Spleen (tissue), 11 donors: Measurements from ENCODE around the gene VRK1. TPM values are rescaled to one million over a fixed set of nuclear protein-coding genes. Genes with fewer than 3 reads are reported as not detected.

Experiments
- DNase-seq: peaks from one replicate; pipeline ENCODE4 v3.0.0-alpha.2; 2020
- H3K27ac ChIP-seq, 8 donors: fragments of 200-600 bp; sonication (generic) in 7 of 8; 1 replicate in 4 of 8; 2 replicates in 4 of 8; pipeline versions ENCODE4 v1.5.0 to v1.8.0; 2016 to 2021; ENCODE audit warnings: inconsistent platforms in 4 of 8, mild to moderate bottlenecking in 4 of 8, moderate library complexity in 1 of 8
- H3K27me3 ChIP-seq, 7 donors: fragments of 200-600 bp; sonication (generic) in 6 of 7; replicated peaks in 1 of 7; 1 replicate in 4 of 7; 2 replicates in 3 of 7; pipeline versions ENCODE4 v1.5.0 to v1.8.0; 2016 to 2021; ENCODE audit warnings: inconsistent platforms in 3 of 7, mild to moderate bottlenecking in 1 of 7
- H3K36me3 ChIP-seq, 6 donors: fragments of 200-600 bp; sonication (generic) in 5 of 6; 1 replicate in 4 of 6; 2 replicates in 2 of 6; pipeline versions ENCODE4 v1.5.0 to v1.8.0; 2016 to 2021; ENCODE audit warnings: inconsistent platforms in 2 of 6
- H3K4me1 ChIP-seq, 6 donors: fragments of 200-600 bp; sonication (generic) in 5 of 6; 1 replicate in 3 of 6; 2 replicates in 3 of 6; pipeline versions ENCODE4 v1.5.0 to v1.8.0; 2016 to 2021; ENCODE audit warnings: inconsistent platforms in 3 of 6
- H3K4me3 ChIP-seq, 8 donors: fragments of 200-600 bp; sonication (generic) in 7 of 8; 1 replicate in 4 of 8; 2 replicates in 4 of 8; pipeline versions ENCODE4 v1.5.0 to v1.8.0; 2016 to 2021; ENCODE audit warnings: inconsistent platforms in 4 of 8, mild to moderate bottlenecking in 4 of 8, moderate library complexity in 2 of 8
- H3K9me3 ChIP-seq, 8 donors: fragments of 200-600 bp; sonication (generic) in 7 of 8; 1 replicate in 4 of 8; 2 replicates in 4 of 8; pipeline versions ENCODE4 v1.5.0 to v1.8.0; 2016 to 2021; ENCODE audit warnings: inconsistent platforms in 4 of 8
- CTCF ChIP-seq, 11 experiments: fragments of 200-600 bp in 7 of 11; fragments of 450-650 bp in 4 of 11; sonication (generic) in 4 of 11; IDR thresholded peaks in 8 of 11; conservative IDR thresholded peaks in 3 of 11; 1 replicate in 7 of 11; 2 replicates in 4 of 11; pipeline versions ENCODE4 v1.4.0 to v1.8.0; 2016 to 2021; ENCODE audit warnings: antibody characterized with exemption in 11 of 11, inconsistent platforms in 4 of 11, mild to moderate bottlenecking in 1 of 11
- POLR2A ChIP-seq, 3 donors: fragments of 450-650 bp; IDR thresholded peaks; one replicate each; pipeline ENCODE4 v1.5.1; 2017; ENCODE audit warnings: antibody characterized with exemption in 3 of 3, mild to moderate bottlenecking in 1 of 3
- POLR2AphosphoS5 ChIP-seq, 3 donors: sonication (generic); formaldehyde crosslinking; IDR thresholded peaks; one replicate each; pipeline ENCODE4 v1.5.1; 2017; ENCODE audit warnings: antibody characterized with exemption in 3 of 3
- whole genome bisulfite sequencing, 5 donors: extraction: QIAGEN DNeasy Blood & Tissue Kit in 3 of 5; methylation state at CpG; one replicate each; pipeline versions ENCODE4 v1.1.5 to v1.1.7; 2013 to 2018; 5-methylcytosine and 5-hydroxymethylcytosine counted together
- intact Hi-C: fragments of 100-400 bp; cut with DNase I; formaldehyde crosslinking; loops from one replicate; pipeline ENCODE4 v1.15.0; 2023; ENCODE audit warnings: low total_unique reads
- polyA plus RNA-seq, 3 donors: library from polyadenylated mRNA; stranded (reverse); fragments of 200-250 nt; gene quantifications; one replicate each; pipeline ENCODE4 v1.2.1, GENCODE V29; 2013
- total RNA-seq, 7 donors: library from RNA; depleted of rRNA in 3 of 7; stranded (reverse); fragments of >200 nt in 3 of 7; fragmentation: NEBNext Ultra II Directional in 4 of 7; extraction: Animal tissue kit (Norgen Biotek cat#: 25700) in 4 of 7; gene quantifications; one replicate each; pipeline versions ENCODE4 v1.1.0 to v1.2.1, GENCODE V29; 2016 to 2021
- donor health status: healthy with polysubstance abuse.
- donor health status: DM: no; HTN: no; CAD: no; lungs with moderate emphysema.
- donor health status: DM: no; HTN: no; CAD: no.
- donor health status: Bipolar disorder and iron deficiency.
- donor health status: healthy.
- donor health status: DM: no; HTN: no; CAD: no.
- donor health status: DM: yes; HTN: yes; CAD: no.

The VRK1 gene
- total and polyA plus RNA-seq, 10 donors, result 16.1 to 48.5 (median 29.4) TPM

- no peak for DNase-seq
- intact Hi-C loops, result no loop called here
- no peaks in the 10 kb centered on the region for H3K36me3 ChIP-seq
- peak overlapping the region in 6 of 8 donors; percentile 24 to 81 (median 46) for H3K27ac ChIP-seq
- H3K4me1 ChIP-seq, result peaks cover 0 to 25% (median 2%) of the 10 kb centered on the region in 6 donors
- TF ChIP-seq POLR2AphosphoS5 (IDR thresholded peaks at IDR 0.05), result no peak
- no peak for TF ChIP-seq POLR2A (IDR thresholded peaks at IDR 0.05)
- TF ChIP-seq CTCF (IDR thresholded peaks at IDR 0.05 in 8 of 11, conservative IDR thresholded peaks at IDR 0.05 in 3 of 11), result no peak
- H3K27me3 ChIP-seq, result no peaks in the 10 kb centered on the region
- no peak overlapping the region for H3K4me3 ChIP-seq
- peaks cover 0 to 27% (median 17%) of the 10 kb centered on the region in 8 donors for H3K9me3 ChIP-seq
- WGBS, 5 donors, result 88 to 93% (median 90%) methylated on average over 1 of the region's 1 CpG
Measured at GRCh38 chr14:96906434-96906833, 109.3 kb downstream of the VRK1 start.

- peak overlapping the region in 1 of 8 donors; percentile 62 for H3K27ac ChIP-seq
- TF ChIP-seq POLR2A (IDR thresholded peaks at IDR 0.05), result no peak
- TF ChIP-seq POLR2AphosphoS5 (IDR thresholded peaks at IDR 0.05), result no peak
- TF ChIP-seq CTCF (IDR thresholded peaks at IDR 0.05 in 8 of 11, conservative IDR thresholded peaks at IDR 0.05 in 3 of 11), result no peak
- H3K27me3 ChIP-seq, result no peaks in the 10 kb centered on the region
- peaks cover 0 to 44% (median 19%) of the 10 kb centered on the region in 8 donors for H3K9me3 ChIP-seq
- no peak overlapping the region for H3K4me3 ChIP-seq
- intact Hi-C loops, result no loop called here
- 61 to 93% (median 87%) methylated on average over 1 of the region's 1 CpG for WGBS, 5 donors
- peaks cover 0 to 30% (median 9%) of the 10 kb centered on the region in 6 donors for H3K4me1 ChIP-seq
- DNase-seq, result no peak
- no peaks in the 10 kb centered on the region for H3K36me3 ChIP-seq
Measured at GRCh38 chr14:96909841-96910364, 112.7 kb downstream of the VRK1 start.

GRCh38 chr14:96911499-96912149 is 114.4 kb downstream of the VRK1 start:
- DNase-seq, result no peak
- peaks cover 0 to 16% (median 8%) of the 10 kb centered on the region in 6 donors for H3K4me1 ChIP-seq
- no peaks in the 10 kb centered on the region for H3K36me3 ChIP-seq
- WGBS, 5 donors, result 18 to 33% (median 28%) methylated on average over 6 of the region's 6 CpGs
- H3K27ac ChIP-seq, result peak overlapping the region in 7 of 8 donors; percentile 43 to 76 (median 60)
- peak in 2 of 3 donors; percentile 24 to 75 for TF ChIP-seq POLR2AphosphoS5 (IDR thresholded peaks at IDR 0.05)
- no peak for TF ChIP-seq POLR2A (IDR thresholded peaks at IDR 0.05)
- no peak for TF ChIP-seq CTCF (IDR thresholded peaks at IDR 0.05 in 8 of 11, conservative IDR thresholded peaks at IDR 0.05 in 3 of 11)
- intact Hi-C loops, result no loop called here
- no peaks in the 10 kb centered on the region for H3K27me3 ChIP-seq
- peaks cover 0 to 56% (median 23%) of the 10 kb centered on the region in 8 donors for H3K9me3 ChIP-seq
- H3K4me3 ChIP-seq, result no peak overlapping the region

- 70 to 84% (median 79%) methylated on average over 5 of the region's 5 CpGs for WGBS, 5 donors
- Histone ChIP-seq H3K27ac (peak overlapping the region in 2 of 8 donors; percentile 21 to 29), H3K4me3 (no peak overlapping the region), H3K4me1 (peaks cover 0 to 16% (median 8%) of the 10 kb centered on the region in 6 donors), H3K36me3 (no peaks in the 10 kb centered on the region), H3K27me3 (no peaks in the 10 kb centered on the region), H3K9me3 (peaks cover 0 to 38% (median 13%) of the 10 kb centered on the region in 8 donors)
- TF ChIP-seq POLR2A (IDR thresholded peaks at IDR 0.05), result no peak
- TF ChIP-seq POLR2AphosphoS5 (IDR thresholded peaks at IDR 0.05), result no peak
- TF ChIP-seq CTCF (IDR thresholded peaks at IDR 0.05 in 8 of 11, conservative IDR thresholded peaks at IDR 0.05 in 3 of 11), result no peak
- DNase-seq, result no peak
- intact Hi-C loops, result no loop called here
Measured at GRCh38 chr14:96914571-96915128, 117.5 kb downstream of the VRK1 start.
